ENCODE results near the gene KAT6B.

- TF ChIP-seq CTCF (IDR thresholded peaks at IDR 0.05): no peak
- no peak for TF ChIP-seq POLR2AphosphoS5 (IDR thresholded peaks at IDR 0.05)
- no peak for TF ChIP-seq POLR2A (IDR thresholded peaks at IDR 0.05)
- no peak for TF ChIP-seq EP300 (IDR thresholded peaks at IDR 0.05)
These were observed 186.1 kb downstream of the KAT6B start for GRCh38 chr10:75012471-75012870.

All from sigmoid colon (tissue), 4 donors.